HCT116 (cell line): ENCODE data around the gene CTNND2. TPM values are rescaled to one million over a fixed set of nuclear protein-coding genes. Genes with fewer than 3 reads are reported as not detected.

Experiments
- ATAC-seq: fragments of 200-7000 bp; cut with Tn5 transposase; 2 replicates; pipeline ENCODE4 v1.9.1; 2020; ENCODE audit warnings: mild to moderate bottlenecking, moderate library complexity
- BruUV-seq: library from RNA; stranded (reverse); fragments of 400-500 nt; replicated peaks from 2 replicates; lab custom pipeline; 2021; lab: Mats Ljungman, UMichigan
- CTCF ChIA-PET: fragments of 300-600 bp; sonication (Branson Sonifier 250); formaldehyde crosslinking; loops from one replicate; lab custom pipeline; 2021; ENCODE audit warnings: antibody characterized with exemption; lab: Charles Lee
- POLR2A ChIA-PET: fragments of 300-600, 350-600 bp; sonication (Branson Sonifier 250); formaldehyde crosslinking; loops from one replicate; lab custom pipeline; 2021; ENCODE audit warnings: antibody characterized with exemption; lab: Charles Lee
- RAD21 ChIA-PET, 2 experiments: fragments of 300-600 bp; sonication (Branson Sonifier 250); formaldehyde crosslinking; loops; one replicate each; lab custom pipeline; 2023; ENCODE audit warnings: low total read pairs in 2 of 2; ENCODE audit not compliant: uncharacterized antibody in 2 of 2, unreplicated experiment in 2 of 2, low non-redundant PET in 1 of 2; lab: Charles Lee
- DNase-seq: peaks from one replicate; pipeline ENCODE4 v3.0.0-alpha.2; 2010; ENCODE audit warnings: low read depth, low spot score
- H2AFZ ChIP-seq: fragments of 200-600 bp; shearing (Covaris generic), sonication (generic); 2 replicates; pipeline ENCODE4 v1.6.1; 2017; ENCODE audit warnings: low read depth, mixed run types, mixed read lengths, antibody characterized with exemption, low read length; ENCODE audit not compliant: poor library complexity, severe bottlenecking
- H3K27ac ChIP-seq: 2 replicates; pipeline ENCODE4 v1.5.1; 2012; ENCODE audit warnings: low read depth, low read length
- H3K27me3 ChIP-seq: fragments of 200-600 bp; sonication (generic); 2 replicates; pipeline ENCODE4 v1.6.1; 2016; ENCODE audit warnings: mixed run types, low read length, mixed read lengths; ENCODE audit not compliant: insufficient read depth
- H3K36me3 ChIP-seq, 2 experiments: fragments of 200-500 bp in 1 of 2; fragments of 200-600 bp in 1 of 2; sonication (Bioruptor generic) in 1 of 2; sonication (generic) in 1 of 2; 2 replicates each; pipeline versions ENCODE4 v1.5.1 to v1.6.1; 2014 to 2016; ENCODE audit warnings: low read length in 2 of 2, inconsistent platforms in 1 of 2, mixed read lengths in 1 of 2, mixed run types in 1 of 2; ENCODE audit not compliant: insufficient read depth in 2 of 2, control insufficient read depth in 1 of 2
- H3K4me1 ChIP-seq, 2 experiments: fragments of 200-600 bp in 1 of 2; sonication (generic) in 1 of 2; 2 replicates each; pipeline versions ENCODE4 v1.5.1 to v1.6.1; 2012 to 2017; ENCODE audit warnings: low read length in 2 of 2, inconsistent platforms in 1 of 2, mild to moderate bottlenecking in 1 of 2, mixed read lengths in 1 of 2, mixed run types in 1 of 2, moderate library complexity in 1 of 2; ENCODE audit not compliant: insufficient read depth in 2 of 2, control insufficient read depth in 1 of 2
- H3K4me2 ChIP-seq: fragments of 200-600 bp; sonication (generic); 2 replicates; pipeline ENCODE4 v1.6.1; 2017; ENCODE audit warnings: mixed run types, low read length, mixed read lengths
- H3K4me3 ChIP-seq, 2 experiments: fragments of 200-600 bp in 1 of 2; sonication (generic) in 1 of 2; replicated peaks in 1 of 2; 2 replicates each; pipeline ENCODE4 v1.5.1; 2011 to 2016; ENCODE audit warnings: low read length in 2 of 2, control low read depth in 1 of 2, low read depth in 1 of 2, mild to moderate bottlenecking in 1 of 2, mixed read lengths in 1 of 2, mixed run types in 1 of 2
- H3K79me2 ChIP-seq: fragments of 200-600 bp; sonication (generic); 2 replicates; pipeline ENCODE4 v1.6.1; 2017; ENCODE audit warnings: mild to moderate bottlenecking, mixed run types, low read length, moderate library complexity, mixed read lengths; ENCODE audit not compliant: insufficient read depth
- H3K9ac ChIP-seq: fragments of 200-600 bp; sonication (generic); 2 replicates; pipeline ENCODE4 v1.6.1; 2016; ENCODE audit warnings: low read length, mixed read lengths
- H3K9me2 ChIP-seq: fragments of 200-600 bp; sonication (generic), shearing (Covaris generic); 2 replicates; pipeline ENCODE4 v1.6.1; 2017; ENCODE audit warnings: mixed run types, mild to moderate bottlenecking, moderate library complexity; ENCODE audit not compliant: insufficient read depth
- H3K9me3 ChIP-seq, 2 experiments: fragments of 200-500 bp in 1 of 2; fragments of 200-600 bp in 1 of 2; sonication (Bioruptor generic) in 1 of 2; sonication (generic) in 1 of 2; 2 replicates each; pipeline ENCODE4 v1.6.1; 2014 to 2017; ENCODE audit warnings: low read length in 2 of 2, mixed read lengths in 2 of 2, inconsistent platforms in 1 of 2, low read depth in 1 of 2, mild to moderate bottlenecking in 1 of 2, mixed run types in 1 of 2, moderate library complexity in 1 of 2; ENCODE audit not compliant: control insufficient read depth in 1 of 2, insufficient read depth in 1 of 2
- H4K20me1 ChIP-seq: fragments of 200-600 bp; sonication (generic), shearing (Covaris generic); 2 replicates; pipeline ENCODE4 v1.6.1; 2017; ENCODE audit warnings: mixed run types, mild to moderate bottlenecking, moderate library complexity; ENCODE audit not compliant: insufficient read depth
- CBX3 ChIP-seq: IDR thresholded peaks from 2 replicates; pipeline ENCODE4 v1.6.1; 2012; ENCODE audit warnings: low read depth
- EZH2 ChIP-seq: fragments of 200-600 bp; sonication (generic); IDR thresholded peaks from 2 replicates; pipeline ENCODE4 v1.6.1; 2017; ENCODE audit warnings: antibody characterized with exemption, mixed run types
- EZH2phosphoT487 ChIP-seq: fragments of 200-600 bp; IDR thresholded peaks from 2 replicates; pipeline ENCODE4 v1.6.1; 2018; ENCODE audit warnings: antibody characterized with exemption, borderline replicate concordance
- FOSL1 ChIP-seq: IDR thresholded peaks from 2 replicates; pipeline ENCODE4 v1.6.1; 2012; ENCODE audit warnings: low read depth
- JUND ChIP-seq: IDR thresholded peaks from 2 replicates; pipeline ENCODE4 v1.6.1; 2012
- POLR2A ChIP-seq: IDR thresholded peaks from 2 replicates; pipeline ENCODE4 v1.7.0; 2011; ENCODE audit warnings: borderline replicate concordance; ENCODE audit not compliant: insufficient read depth, insufficient read length; ENCODE audit errors: extremely low read depth
- POLR2AphosphoS5 ChIP-seq: IDR thresholded peaks from 2 replicates; pipeline ENCODE4 v1.6.1; 2011; ENCODE audit warnings: mild to moderate bottlenecking, low read depth, low read length, moderate library complexity
- RAD21 ChIP-seq: IDR thresholded peaks from 2 replicates; pipeline ENCODE4 v1.6.1; 2012; ENCODE audit warnings: low read depth, mild to moderate bottlenecking
- SRF ChIP-seq: IDR thresholded peaks from 2 replicates; pipeline ENCODE4 v1.6.1; 2012; ENCODE audit warnings: low read depth
- TCF7L2 ChIP-seq: IDR thresholded peaks from 2 replicates; pipeline ENCODE4 v1.7.0; 2011; ENCODE audit warnings: borderline replicate concordance, inconsistent platforms; ENCODE audit not compliant: insufficient read depth, insufficient read length; ENCODE audit errors: extremely low read depth
- YY1 ChIP-seq: IDR thresholded peaks from 2 replicates; pipeline ENCODE4 v1.6.1; 2011; ENCODE audit warnings: low read length, low read depth, moderate library complexity, mild to moderate bottlenecking; ENCODE audit not compliant: insufficient replicate concordance; ENCODE audit errors: extremely low read depth
- ZBTB33 ChIP-seq: IDR thresholded peaks from 2 replicates; pipeline ENCODE4 v1.6.1; 2011; ENCODE audit warnings: mild to moderate bottlenecking, low read length, moderate library complexity; ENCODE audit not compliant: insufficient replicate concordance; ENCODE audit errors: extremely low read depth
- ZFX ChIP-seq: fragments of 450-650 bp; IDR thresholded peaks from 2 replicates; pipeline ENCODE4 v1.6.1; 2017
- intact Hi-C: fragments of 100-400 bp; cut with micrococcal nuclease; formaldehyde crosslinking; loops from 2 replicates; pipeline ENCODE4 v1.10.0; 2022
- total RNA-seq: library from RNA; stranded (reverse); gene quantifications from one replicate; pipeline ENCODE4 v1.2.1, GENCODE V29; 2021; ENCODE audit not compliant: unreplicated experiment
- TF ChIP-seq, protein P1 (sequence below): IDR thresholded peaks from 2 replicates; pipeline ENCODE4 v1.6.1; 2012

The CTNND2 gene
- total RNA-seq, 1 experiment from 2014 or later: not detected

DNA sequence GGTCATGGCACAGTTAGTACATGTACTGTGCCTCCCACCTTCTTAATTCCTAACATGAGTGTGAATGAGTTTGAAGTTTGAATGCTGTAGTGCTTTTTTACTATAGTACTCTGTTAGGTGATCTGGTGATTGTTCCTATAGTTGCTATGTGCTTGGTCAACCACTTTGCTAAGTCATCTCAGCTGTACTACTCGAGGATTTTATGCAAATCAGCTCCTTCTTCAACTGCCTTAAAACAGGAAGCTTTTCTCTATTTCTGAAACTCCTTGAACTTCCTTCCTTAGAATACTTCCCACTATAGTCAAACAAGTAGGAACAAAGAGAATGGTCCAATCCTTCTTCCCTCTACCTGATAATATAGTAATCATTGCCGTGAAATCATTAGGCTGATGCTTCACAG, 219.6 kb downstream of the CTNND2 start (continued):
- no peak for TF ChIP-seq ZBTB33
- TF ChIP-seq POLR2AphosphoS5: no peak
- TF ChIP-seq TCF7L2: no peak
- no peak for TF ChIP-seq JUND
- TF ChIP-seq, all 23 proteins: peak for 0

GRCh38 chr5:11683666-11684065, 220.6 kb downstream of the CTNND2 start:
- Histone ChIP-seq H2AFZ (no peak overlapping the region), H3K36me3 (no peaks in the 10 kb centered on the region), H3K27me3 (no peaks in the 10 kb centered on the region), H3K27ac (no peak overlapping the region), H3K9me3 (peaks cover 11 to 43% of the 10 kb centered on the region in 2 experiments; a peak in 2 of 4 replicates), H3K9me2 (no peaks in the 10 kb centered on the region), H3K4me1 (no peaks in the 10 kb centered on the region), H3K4me2 (no peak overlapping the region), H3K4me3 (no peak overlapping the region), H3K9ac (no peak overlapping the region), H4K20me1 (no peaks in the 10 kb centered on the region), H3K79me2 (no peaks in the 10 kb centered on the region)
- ChIA-PET POLR2A (no interaction called here), RAD21 (no interaction called here), CTCF (no interaction called here)
- DNase-seq (no peak), ATAC-seq (no peak)
- no peak for TF ChIP-seq POLR2A
- intact Hi-C loops: no loop called here
- no TSS peak for BruUV-seq

DNA sequence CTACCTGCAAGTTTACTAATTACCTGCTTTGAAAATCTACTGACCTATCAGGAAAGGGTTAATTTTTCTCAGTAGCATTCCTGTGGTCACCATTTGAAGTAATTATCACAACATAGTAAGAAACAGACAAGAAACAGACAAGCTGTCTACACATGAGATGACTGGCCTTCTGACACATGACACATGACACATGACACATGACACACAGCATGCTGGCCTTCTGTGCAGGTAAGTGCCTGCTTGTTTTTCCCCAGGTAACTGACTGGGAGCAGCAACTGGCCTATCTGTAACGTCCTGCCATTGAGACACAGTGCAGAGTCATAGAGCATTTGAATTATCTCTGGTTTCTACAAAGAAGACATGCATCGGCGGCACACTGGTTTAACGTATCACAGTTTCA, 222.4 kb downstream of the CTNND2 start:
- ChIA-PET RAD21 (no interaction called here), CTCF (no interaction called here)
- ATAC-seq: no peak
- TF ChIP-seq YY1 (no peak), EZH2phosphoT487 (no peak), CBX3 (no peak), FOSL1 (no peak), ZBTB33 (no peak), EZH2 (no peak), RAD21 (no peak), ZFX (no peak), SRF (no peak), POLR2AphosphoS5 (no peak)
- TF ChIP-seq, protein P1, sequence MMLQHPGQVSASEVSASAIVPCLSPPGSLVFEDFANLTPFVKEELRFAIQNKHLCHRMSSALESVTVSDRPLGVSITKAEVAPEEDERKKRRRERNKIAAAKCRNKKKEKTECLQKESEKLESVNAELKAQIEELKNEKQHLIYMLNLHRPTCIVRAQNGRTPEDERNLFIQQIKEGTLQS: no peak

More for the DNA sequence above, 222.4 kb downstream of the CTNND2 start:
- no peak overlapping the region for H3K27ac ChIP-seq
- no peak overlapping the region for H3K9ac ChIP-seq
- H3K9me3 ChIP-seq: peaks cover 7 to 34% of the 10 kb centered on the region in 2 experiments; a peak in 2 of 4 replicates
- no peak overlapping the region for H3K4me2 ChIP-seq
- no peak overlapping the region for H3K4me3 ChIP-seq
- no peak overlapping the region for H2AFZ ChIP-seq
- BruUV-seq: no TSS peak
- no peaks in the 10 kb centered on the region for H3K27me3 ChIP-seq
- DNase-seq: no peak
- H3K36me3 ChIP-seq: no peaks in the 10 kb centered on the region
- POLR2A ChIA-PET: no interaction called here
- intact Hi-C loops: no loop called here
- H3K79me2 ChIP-seq: no peaks in the 10 kb centered on the region
- no peaks in the 10 kb centered on the region for H4K20me1 ChIP-seq
- H3K9me2 ChIP-seq: no peaks in the 10 kb centered on the region
- H3K4me1 ChIP-seq: no peaks in the 10 kb centered on the region
